Stimulated activated CD4-positive, alpha-beta T cell treated with anti-CD3 and anti-CD28 coated beads, Interleukin-15, amount 100 ng/mL, for 1 hour (primary cell): ENCODE measurements around the gene TFB1M.

Experiments used
- DNase-seq, 2 donors: peaks; one replicate each; pipeline ENCODE4 v3.0.0-alpha.2; 2020; ENCODE audit warnings: low read depth in 1 of 2, low spot score in 1 of 2

Gene TFB1M

GRCh38 chr6:155265843-155266535 lies 48.3 kb downstream of the TFB1M start:
- DNase-seq = no peak

DNA sequence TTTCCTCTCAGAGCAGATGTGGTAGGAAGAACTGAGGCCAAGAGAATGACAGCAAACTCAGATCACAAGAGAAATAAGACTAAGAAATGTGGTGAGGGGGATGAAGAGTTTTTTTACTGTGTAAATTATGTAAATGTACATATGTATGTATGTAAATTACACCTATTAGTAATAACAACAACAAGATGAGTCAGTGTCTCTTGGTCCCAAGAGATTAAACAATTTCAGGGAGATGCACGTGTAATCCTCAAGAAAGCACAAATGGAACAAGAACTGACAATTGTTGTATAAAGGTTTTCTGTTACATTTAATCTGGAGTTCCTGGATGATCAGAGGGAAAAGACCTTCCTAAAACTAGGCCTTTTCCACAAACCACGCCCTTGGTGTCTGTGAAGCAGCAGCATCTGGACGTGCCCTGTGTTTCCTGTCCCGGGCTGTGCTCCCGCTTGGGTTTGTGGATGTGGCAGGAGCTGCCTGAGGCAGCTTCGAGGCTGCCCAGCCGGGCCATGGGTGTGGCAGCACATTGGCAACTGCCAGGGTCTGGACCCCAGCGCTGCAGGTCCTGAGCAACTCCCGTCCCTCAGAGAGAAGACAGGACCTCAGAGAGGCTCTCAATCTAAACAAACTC lies 49.5 kb downstream of the TFB1M start:
- DNase-seq = no peak

GRCh38 chr6:155263373-155264063 lies 50.8 kb downstream of the TFB1M start, which contains the start of gene CLDN20:
TSS of gene CLDN20 (plus strand) at chr6:155264013. CDS start at chr6:155275720, 11,707 bp downstream.
- DNase-seq = no peak

GRCh38 chr6:155262655-155263054 lies 51.6 kb downstream of the TFB1M start:
- no peak for DNase-seq

- DNase-seq = no peak
These were observed 53.0 kb downstream of the TFB1M start for GRCh38 chr6:155261111-155261900.

- no peak for DNase-seq
These were observed 53.6 kb downstream of the TFB1M start for GRCh38 chr6:155260686-155261085.

DNA sequence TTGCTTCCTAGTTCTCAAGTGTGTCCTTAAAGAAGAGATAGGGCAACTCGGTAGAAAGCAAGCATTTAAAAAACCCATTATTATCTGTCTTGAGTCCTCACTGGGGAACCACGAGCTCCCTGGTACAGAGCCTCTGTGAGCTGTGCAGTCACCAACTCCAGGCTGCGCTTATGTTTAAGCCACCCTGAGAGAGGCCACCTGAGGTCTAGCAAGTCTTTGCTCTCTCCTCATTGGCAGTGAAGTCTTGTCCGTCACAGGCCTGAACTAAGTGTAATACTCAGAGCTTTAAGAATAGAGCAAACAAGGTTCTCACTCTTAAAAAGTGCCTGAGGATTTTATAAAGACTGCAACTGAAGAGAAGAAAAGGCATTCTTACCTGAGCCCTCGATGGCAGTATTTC lies 54.4 kb downstream of the TFB1M start:
- no peak for DNase-seq

DNA sequence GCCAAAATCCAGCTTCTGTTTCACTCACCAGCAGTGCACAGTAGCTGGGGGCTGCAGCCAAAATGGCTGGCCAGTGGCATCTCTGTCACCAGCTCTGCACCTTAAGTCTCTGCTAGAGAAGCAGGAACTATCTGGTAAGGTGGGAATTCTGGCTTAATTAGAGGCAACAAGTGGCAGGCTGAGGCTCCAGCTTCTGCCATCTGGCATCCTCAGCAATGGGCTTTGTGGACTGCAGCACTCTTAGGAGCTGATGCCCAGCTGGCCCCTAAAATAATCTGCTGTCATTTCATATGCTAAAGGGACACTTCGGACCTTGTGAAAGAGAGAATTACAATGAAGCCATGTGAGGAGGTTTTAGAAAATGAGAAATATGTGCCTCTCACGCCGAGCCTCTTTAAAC lies 55.1 kb downstream of the TFB1M start:
- no peak for DNase-seq

GRCh38 chr6:155257796-155258195 lies 56.5 kb downstream of the TFB1M start:
- DNase-seq = no peak

- DNase-seq = no peak
These were observed 58.0 kb downstream of the TFB1M start for GRCh38 chr6:155256122-155256795.

DNA sequence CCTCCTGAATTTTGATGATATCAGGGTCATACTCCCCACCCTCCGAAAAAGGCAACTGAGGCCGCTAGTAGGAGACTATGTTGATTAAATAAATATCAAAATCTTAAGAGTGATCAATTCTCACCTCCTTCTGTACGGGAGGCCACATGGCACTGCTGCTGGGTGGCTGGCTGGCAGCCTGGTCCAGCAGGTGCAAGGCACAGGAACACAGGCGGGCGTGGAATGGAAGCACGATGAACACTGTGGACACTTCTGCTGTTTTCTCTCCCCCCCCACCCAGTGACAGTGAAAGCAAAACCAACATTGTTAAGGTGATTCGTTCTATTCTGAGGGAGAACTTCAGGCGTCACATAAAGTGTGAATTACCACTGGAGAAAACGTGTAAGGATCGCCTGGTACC lies 60.1 kb downstream of the TFB1M start:
- no peak for DNase-seq

- no peak for DNase-seq
These were observed 60.9 kb downstream of the TFB1M start for GRCh38 chr6:155253337-155253736.

GRCh38 chr6:155252581-155252980 lies 61.7 kb downstream of the TFB1M start:
- no peak for DNase-seq

DNA sequence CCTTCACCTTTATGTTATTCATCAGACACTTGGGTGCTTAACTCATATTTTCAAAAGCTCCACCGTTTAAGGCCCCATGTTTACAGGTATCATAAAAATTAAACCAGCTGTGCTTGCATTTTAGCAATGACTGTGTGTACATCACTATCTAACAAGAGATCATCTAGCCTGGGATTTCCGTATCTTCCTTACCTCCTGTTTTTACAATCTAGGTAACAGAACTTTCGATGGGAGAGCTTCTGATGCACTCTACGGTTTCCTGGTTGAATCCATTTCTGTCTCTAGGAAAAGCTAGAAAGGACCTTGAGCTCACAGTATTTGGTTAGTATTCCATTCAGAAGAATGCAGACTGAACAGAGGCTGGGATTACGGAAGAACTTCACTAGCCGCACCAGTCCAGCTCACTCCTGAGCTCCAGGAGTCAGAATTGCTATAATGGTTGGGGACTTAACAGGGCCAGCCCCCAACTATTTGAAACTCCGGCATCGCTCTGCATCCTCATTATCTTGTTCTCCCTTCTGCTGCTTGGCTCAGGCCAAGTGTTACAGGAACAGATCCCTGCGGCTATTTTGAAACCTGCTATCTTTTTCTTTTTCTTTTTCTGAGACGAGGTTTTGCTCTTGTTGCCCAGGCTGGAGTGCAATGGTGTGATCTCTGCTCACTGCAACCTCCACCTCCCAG lies 63.4 kb downstream of the TFB1M start:
- no peak for DNase-seq

- no peak for DNase-seq
These were observed 66.0 kb downstream of the TFB1M start for GRCh38 chr6:155248008-155249001.

DNA sequence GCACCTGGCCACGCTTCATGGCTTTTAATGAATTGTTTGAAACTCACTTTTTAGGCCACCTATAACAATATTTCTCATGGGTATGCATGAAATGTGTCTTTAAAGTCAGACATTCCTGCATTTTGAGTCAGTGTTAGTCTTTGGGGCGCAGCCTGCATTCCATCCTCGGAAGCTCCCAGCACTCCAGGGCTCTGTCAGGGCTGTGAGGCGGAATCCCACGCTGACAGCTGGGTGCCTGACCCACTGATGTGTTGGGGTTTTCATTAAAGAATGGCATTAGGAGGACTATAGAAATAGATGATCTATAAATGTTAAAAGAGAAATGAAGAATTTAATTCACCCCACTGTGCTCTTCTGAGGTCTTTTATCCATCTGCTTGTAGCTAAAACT lies 66.7 kb downstream of the TFB1M start:
- DNase-seq = no peak

DNA sequence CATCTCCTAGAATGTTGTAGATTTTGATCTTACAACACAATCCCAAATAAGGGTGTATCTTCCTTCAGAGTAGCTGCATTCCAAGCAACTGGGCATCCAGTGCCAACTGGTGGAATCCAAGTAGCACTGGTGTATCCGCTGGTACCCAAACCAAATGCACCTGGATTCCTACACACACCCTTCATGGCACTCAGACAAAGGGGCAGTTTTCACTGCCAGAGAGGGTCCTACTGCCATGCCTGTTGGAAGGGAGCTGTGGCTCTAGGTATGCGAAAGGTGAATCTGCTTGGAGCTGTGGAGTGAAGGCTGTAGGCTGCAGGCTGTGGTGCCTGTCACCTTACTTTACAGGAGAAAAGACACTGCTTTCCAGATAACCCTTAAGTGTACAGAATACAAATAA lies 67.5 kb downstream of the TFB1M start:
- DNase-seq = no peak

GRCh38 chr6:155245831-155246230 lies 68.5 kb downstream of the TFB1M start:
- no peak for DNase-seq

DNA sequence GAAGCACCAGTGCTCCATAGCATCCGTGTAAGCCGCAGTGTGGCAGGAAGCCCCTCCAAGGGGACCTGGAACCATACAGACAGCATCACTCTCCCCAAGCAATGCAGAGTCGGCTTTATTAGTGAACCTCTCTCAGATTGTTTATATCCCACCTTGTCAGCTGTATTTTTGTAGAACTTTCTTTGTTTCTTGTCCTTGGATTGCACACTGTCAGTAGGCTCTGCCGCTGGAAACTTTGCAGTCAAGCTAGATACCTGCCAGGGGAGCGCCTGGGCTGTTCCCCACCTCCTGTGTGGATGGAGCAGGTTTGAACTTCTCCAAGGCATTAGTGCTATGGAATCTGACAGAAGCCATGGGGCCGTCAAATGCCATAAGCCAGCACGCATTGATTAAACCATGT lies 69.1 kb downstream of the TFB1M start:
- no peak for DNase-seq
